Central memory CD4-positive, alpha-beta T cell (primary cell): ENCODE data around the gene EYS.
"Not testable (repeated sequence)": the region's sequence is repeated elsewhere in the genome, so short reads cannot be mapped to it uniquely, and the experiment has no call there.

ENCODE experiments used
- DNase-seq: peaks from one replicate; pipeline ENCODE4 v3.0.0; 2022

Gene EYS

GRCh38 chr6:63800386-63800785 lies 1906.6 kb downstream of the EYS start:
- not testable (repeated sequence) for DNase-seq

DNA sequence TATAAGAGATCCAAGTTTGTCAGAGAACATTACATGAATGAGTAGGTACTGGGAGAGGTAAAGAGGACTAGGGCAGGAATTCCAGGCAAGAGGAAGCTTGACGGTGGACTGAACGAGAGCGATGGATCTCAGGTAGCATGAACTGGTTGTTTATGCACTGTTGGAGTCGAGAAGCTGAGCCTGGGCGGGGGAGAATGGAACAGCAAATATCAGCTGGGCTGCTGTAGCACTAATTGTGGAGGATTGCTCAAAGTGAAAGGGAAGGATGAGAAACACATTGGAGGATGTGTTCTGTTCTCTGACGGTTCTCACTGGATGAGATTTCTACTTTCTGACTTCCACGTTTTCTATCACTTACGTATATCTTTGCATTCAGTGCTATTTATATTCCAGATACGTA lies 1907.2 kb downstream of the EYS start:
- DNase-seq = no peak

- DNase-seq = no peak
Measured at GRCh38 chr6:63799313-63799712, 1907.7 kb downstream of the EYS start.

DNA sequence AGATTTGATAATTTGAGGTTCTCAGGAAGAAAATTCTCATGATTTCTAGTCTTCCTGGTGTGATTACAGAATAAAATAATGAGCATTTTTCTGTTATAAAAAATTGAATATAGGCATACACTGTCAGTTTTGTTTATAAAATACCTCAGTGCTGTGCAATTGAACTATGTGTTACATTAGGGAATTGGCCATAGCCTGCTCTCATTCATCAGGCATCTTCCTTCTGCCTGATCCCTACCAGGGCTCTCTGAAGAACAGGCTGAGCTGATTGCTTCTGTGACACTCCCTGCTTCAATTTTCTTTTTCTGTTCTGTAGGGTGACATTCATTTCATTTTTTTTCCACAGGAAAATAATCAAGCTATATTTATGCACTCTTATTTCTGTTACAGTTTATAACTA lies 1908.6 kb downstream of the EYS start:
- no peak for DNase-seq

GRCh38 chr6:63797721-63798120 lies 1909.3 kb downstream of the EYS start:
- no peak for DNase-seq

GRCh38 chr6:63795826-63796225 lies 1911.2 kb downstream of the EYS start:
- DNase-seq = no peak

GRCh38 chr6:63795006-63795405 lies 1912.0 kb downstream of the EYS start:
- DNase-seq = no peak

GRCh38 chr6:63793465-63794137 lies 1913.4 kb downstream of the EYS start:
- DNase-seq = no peak

DNA sequence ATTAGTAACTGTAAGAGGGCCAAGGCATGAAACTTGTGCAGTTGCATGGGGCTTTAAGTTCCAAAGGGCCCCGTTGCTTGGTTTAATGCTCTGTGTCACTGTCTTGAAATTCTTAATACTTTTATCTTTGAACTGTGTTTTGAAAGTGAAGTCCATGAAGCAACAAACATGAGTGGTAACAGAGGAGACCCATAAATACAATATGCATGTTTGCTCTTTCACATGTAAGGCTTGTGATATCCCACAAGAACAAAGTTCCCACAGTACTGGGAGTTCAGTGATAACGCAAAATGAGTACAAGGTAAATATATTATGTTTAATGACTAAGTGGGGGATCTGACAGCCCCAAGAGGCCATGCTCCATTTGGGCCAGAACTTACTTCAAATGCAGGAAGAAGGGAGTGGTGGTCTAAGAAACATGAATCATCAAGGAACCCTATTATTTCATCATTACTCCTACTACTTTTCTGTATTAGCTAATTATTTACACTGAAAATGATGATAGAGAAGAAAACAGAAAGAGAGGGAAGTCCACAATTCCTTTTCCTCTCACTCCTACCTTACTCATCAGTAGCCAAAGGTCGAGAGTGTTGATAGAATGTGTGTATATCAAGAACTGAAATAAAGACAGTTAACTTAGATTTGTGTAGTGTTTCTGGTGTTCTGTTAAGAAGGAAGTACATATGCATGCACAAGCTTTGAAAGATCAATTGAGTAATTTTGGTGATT lies 1914.1 kb downstream of the EYS start:
- DNase-seq = no peak

GRCh38 chr6:63790334-63790733 lies 1916.7 kb downstream of the EYS start:
- DNase-seq = no peak

GRCh38 chr6:63789699-63790098 lies 1917.3 kb downstream of the EYS start:
- no peak for DNase-seq

GRCh38 chr6:63788569-63788968 lies 1918.5 kb downstream of the EYS start:
- no peak for DNase-seq

DNA sequence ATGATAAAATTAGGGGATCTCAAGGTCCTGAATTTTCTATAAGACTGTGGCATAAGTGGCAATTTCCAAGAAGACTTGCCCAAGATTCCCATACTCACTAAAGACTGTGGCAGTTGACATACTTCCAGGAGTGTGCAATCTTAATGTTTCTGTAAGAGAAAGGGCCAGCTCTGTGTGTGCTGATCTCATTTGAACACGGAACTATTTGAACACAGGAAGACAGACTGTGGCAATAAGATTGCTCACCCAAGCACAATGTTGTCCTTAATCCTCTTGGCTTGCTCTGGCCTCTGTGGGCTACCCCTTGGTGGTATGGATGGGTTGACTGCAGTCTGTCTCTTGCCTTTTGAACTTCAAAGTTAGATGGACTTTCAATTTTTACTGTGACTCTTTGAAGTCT lies 1920.0 kb downstream of the EYS start:
- DNase-seq = no peak

DNA sequence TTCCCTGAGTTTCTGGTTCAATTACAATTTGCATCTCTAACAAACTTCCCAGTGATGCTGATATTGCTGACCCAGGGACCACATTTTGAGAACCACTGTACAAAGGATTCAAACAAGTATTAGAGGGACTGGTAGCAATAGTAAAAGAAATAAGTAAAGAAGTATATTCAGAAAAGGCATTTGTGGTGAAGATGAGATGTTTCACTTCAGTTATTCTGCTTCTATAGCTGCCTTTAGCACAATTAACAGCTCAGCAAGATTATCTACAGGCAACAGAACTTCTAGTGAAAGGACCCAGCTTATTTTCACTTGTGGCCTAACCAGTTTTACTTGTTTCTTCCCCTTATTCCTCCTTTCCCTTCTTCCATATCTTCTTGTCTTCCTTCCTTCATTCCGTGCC lies 1922.0 kb downstream of the EYS start:
- no peak for DNase-seq

- DNase-seq = no peak
Measured at GRCh38 chr6:63783096-63783495, 1923.9 kb downstream of the EYS start.

DNA sequence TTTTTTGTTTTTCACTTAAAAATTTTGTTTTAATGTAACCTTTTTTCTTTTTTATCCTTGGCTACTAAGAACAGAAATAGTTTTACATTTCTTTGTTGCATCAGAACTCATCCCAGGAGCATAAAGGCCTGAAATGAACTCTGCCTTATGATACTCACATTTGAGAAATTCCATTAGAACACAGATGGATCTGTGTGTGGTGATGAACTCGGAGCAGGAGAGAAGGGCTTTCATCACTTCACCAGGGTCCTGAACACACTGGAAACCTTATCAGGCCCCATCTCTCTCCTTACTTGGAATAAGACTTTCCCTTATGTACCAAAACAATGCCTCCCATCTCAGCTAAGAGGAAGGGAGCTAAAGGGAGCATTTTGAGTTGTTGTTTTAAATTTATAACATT lies 1932.1 kb downstream of the EYS start:
- DNase-seq = no peak

DNA sequence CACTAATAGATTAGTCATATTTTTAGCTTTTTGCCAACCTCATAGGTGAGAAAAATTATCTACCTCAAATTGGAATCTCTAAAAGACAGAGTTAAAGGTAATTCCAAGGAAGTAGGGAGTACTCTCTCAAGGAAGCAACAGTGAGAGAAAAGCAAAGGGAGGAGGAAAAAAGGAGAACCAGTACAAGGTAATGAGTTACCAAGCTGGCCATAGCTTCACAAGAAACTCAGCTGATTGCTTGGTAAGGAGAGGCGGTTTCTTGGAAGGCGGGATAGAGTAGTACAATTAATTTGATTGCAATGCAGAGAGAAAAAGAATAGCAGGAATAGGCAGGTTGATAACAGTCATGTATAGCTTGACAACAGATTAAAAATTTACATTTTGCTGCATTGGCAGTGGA lies 1933.8 kb downstream of the EYS start:
- DNase-seq = no peak

DNA sequence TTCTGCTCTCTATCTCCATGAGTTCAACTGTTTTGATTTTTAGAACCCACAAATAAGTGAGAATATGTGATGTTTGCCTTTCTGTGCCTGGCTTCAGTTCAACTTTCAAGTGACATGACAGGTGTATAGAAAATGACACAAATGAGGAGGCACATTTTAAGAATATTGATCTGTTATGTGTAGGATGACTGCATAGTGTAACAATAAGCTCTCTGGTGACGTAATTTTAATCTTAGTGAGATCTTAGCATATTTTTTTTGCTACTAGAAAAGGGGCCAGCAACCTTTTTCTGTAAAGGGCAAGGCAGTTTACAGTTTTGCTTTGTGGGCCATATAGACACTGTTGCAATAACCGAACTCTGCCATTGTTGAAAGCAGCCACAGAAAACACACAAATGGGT lies 1941.2 kb downstream of the EYS start:
- DNase-seq = no peak

DNA sequence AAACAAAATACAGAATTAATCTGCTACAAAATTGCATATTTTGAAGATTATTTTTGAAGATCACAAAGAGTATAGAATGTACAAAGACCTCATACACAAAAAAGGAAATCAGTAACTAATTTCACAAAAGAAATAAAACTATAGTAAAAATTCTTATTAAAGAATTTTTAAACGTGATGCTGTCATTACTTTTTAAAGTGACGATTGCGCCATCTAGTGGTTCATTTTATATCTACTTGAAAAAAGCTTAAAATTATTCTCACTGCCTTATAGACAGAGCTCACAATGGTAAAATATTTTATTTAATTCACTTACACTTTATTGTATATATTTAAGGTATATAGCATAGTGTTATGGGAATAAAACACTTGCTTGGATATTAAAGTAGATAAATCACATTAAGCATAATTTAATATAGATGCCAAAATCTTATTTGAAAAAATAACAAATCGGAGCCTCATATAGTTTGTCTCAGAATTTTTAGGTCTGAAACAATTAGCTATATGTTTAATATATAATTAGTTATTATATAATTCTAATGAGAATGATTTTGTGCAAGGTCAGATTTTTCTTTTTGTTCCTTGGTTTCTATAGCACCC lies 1942.6 kb downstream of the EYS start:
- peak; percentile 32 for DNase-seq

- no peak for DNase-seq
Measured at GRCh38 chr6:63760199-63760598, 1946.8 kb downstream of the EYS start.

- DNase-seq = no peak
Measured at GRCh38 chr6:63759605-63760105, 1947.4 kb downstream of the EYS start.

DNA sequence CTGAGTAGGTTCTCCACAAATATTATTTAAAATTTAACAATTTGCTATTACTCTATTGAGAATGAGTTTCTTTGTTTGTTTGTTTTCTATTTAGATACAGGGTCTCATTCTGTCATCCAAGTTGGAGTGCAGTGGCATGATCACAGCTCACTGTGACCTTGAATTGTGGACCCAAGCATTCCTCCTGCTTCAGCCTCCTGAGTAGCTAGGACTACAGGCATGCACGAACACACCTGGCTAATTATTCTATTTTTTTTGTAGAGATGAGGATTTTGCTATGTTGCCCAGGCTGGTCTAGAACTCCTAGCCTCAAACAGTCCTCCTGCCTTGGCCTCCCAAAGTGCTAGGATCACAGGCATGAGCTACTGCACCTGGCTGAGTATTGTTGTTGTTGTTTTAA lies 1949.2 kb downstream of the EYS start:
- no peak for DNase-seq

DNA sequence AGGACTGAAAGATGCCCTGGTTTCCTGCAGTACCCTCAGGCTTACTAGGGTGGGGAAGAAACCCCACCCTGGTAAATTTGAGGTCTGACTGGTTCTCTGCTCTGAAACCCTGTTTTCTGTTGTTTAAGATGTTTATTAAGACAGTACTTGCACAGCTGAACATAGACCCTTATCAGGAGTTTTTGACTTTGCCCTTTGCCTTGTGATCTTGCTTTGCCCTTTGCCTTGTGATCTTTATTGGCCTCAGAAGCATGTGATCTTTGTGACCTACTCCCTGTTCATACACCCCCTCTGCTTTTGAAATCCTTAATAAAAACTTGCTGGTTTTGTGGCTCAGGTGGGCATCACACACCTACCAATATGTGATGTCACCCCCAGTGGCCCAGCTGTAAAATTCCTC lies 1949.8 kb downstream of the EYS start:
- not testable (repeated sequence) for DNase-seq

GRCh38 chr6:63750400-63750799 lies 1956.6 kb downstream of the EYS start:
- no peak for DNase-seq
